HG02759 (cell line): ENCODE data around the gene USP21.
A peak's percentile ranks its signal among the peaks of the same experiment; 100 is the strongest.

Experiments used
- ATAC-seq: cut with Tn5 transposase; IDR thresholded peaks from one replicate; pipeline ENCODE4 v1.9.1; 2021; ENCODE audit warnings: mild to moderate bottlenecking, moderate library complexity; ENCODE audit not compliant: unreplicated experiment

Gene USP21

GRCh38 chr1:161133220-161133740 is 26.0 kb upstream of the USP21 start:
- peak; percentile 3 for ATAC-seq

DNA sequence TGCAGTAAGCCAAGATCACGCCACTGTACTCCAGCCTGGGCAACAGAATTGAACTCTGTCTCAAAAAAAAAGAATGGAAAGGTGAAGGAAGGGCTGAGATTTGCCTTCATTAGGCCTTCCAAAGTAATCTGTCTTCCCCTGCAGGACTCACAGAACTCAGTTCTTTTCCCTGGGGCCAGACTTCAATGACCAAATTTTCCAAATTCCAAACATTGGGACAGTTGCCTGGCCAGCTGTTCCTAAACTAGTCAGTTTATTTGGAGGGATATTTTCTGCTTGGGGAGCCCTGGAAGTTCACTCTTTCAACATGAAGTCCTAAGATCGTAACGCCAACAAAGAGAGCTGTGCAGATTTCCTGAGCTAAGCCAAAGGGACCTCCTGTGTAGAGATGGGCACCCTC is 21.4 kb upstream of the USP21 start:
- no peak for ATAC-seq

GRCh38 chr1:161138431-161138830 is 20.9 kb upstream of the USP21 start:
- no peak for ATAC-seq

GRCh38 chr1:161139766-161140165 is 19.5 kb upstream of the USP21 start:
- no peak for ATAC-seq

- no peak for ATAC-seq
Observed at GRCh38 chr1:161140755-161141400, 18.4 kb upstream of the USP21 start.

- no peak for ATAC-seq
Observed at GRCh38 chr1:161145832-161146231, 13.5 kb upstream of the USP21 start.

- peak; percentile 10 for ATAC-seq
Observed at GRCh38 chr1:161153176-161153575, 6.1 kb upstream of the USP21 start.

- ATAC-seq, result peak; percentile 94
Observed at GRCh38 chr1:161153682-161154337, 5.5 kb upstream of the USP21 start, which contains the start of gene UFC1. Gene UFC1, plus strand, starts transcription at chr1:161153978. Its CDS starts 20 bp downstream, at chr1:161153998.

- ATAC-seq, result no peak
Observed at GRCh38 chr1:161157867-161158266, 1.4 kb upstream of the USP21 start.

- ATAC-seq, result no peak
Observed at GRCh38 chr1:161158316-161159010, 837 bp upstream of the USP21 start.

DNA sequence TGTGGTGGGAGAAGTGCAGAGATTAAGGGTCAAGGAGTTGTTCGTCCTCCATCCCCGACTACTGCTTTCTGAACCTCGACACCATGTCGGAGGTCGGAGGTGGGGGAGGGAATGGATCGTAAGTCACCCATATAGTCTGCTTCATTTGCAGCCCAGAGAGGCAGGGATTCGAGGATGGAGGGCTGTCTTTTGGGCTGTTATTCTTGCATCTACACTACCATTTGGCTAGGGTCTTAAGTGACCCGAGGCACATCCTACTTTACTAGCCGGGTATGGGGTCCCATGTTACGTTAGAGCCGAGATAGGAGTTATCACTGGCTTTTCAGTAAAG is 578 bp downstream of the USP21 start:
- no peak for ATAC-seq

- ATAC-seq, result no peak
Observed at GRCh38 chr1:161160671-161161145, 1.4 kb downstream of the USP21 start.

DNA sequence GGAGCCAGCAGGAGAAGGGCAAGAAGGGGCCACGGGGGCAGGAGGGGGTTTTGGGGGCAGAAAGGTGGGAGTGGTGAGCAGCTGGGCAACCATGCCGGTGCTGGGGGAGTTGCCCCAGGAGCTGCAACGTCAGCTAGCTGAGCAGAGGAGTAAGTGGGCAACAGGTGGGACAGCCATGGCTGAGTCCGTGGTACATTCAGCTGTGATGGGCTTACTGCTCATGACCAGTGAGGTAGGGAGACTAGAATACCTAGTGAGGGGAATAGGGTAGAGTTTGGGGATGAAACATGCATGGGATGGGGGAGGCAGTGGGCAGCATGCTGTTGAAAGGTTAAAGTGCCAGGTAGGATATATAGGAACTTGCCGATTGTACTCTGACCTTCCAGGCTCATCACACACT is 2.4 kb downstream of the USP21 start:
- no peak for ATAC-seq

DNA sequence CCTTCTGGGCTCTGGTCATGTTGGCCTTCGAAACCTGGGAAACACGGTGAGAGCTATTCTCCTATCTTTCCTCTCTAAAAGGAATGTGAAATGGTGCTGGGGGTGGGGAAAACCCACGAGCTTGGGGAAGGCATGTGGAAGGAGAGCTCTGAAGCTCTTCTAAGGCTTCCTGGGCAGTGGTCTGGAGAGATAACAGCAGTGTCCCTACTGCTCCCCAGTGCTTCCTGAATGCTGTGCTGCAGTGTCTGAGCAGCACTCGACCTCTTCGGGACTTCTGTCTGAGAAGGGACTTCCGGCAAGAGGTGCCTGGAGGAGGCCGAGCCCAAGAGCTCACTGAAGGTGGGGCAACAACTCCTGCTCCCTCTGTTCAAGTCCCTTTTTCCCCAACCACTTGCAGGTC is 2.8 kb downstream of the USP21 start:
- no peak for ATAC-seq

GRCh38 chr1:161162806-161163205 is 3.5 kb downstream of the USP21 start:
- no peak for ATAC-seq

- no peak for ATAC-seq
Observed at GRCh38 chr1:161163793-161164192, 4.5 kb downstream of the USP21 start.

DNA sequence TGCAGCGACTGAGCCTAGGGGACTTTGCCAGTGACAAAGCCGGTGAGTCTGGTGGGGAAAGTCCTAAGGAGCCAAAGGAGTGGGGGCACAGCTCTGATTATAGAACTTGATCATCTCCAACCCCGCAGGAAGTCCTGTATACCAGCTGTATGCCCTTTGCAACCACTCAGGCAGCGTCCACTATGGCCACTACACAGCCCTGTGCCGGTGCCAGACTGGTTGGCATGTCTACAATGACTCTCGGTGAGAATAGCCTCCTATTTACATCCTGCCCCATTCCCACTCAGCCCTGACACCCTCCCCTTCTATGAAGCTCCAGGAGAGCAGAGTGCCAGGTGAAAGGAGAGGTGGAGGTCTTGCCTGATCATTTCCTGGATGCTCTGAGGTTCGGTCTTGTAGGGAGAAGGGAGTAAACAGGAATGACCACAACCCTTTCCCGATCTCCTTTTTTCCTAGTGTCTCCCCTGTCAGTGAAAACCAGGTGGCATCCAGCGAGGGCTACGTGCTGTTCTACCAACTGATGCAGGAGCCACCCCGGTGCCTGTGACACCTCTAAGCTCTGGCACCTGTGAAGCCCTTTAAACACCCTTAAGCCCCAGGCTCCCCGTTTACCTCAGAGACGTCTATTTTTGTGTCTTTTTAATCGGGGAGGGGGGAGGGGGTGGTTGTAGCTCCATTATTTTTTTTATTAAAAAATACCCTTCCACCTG is 5.8 kb downstream of the USP21 start:
- no peak for ATAC-seq

DNA sequence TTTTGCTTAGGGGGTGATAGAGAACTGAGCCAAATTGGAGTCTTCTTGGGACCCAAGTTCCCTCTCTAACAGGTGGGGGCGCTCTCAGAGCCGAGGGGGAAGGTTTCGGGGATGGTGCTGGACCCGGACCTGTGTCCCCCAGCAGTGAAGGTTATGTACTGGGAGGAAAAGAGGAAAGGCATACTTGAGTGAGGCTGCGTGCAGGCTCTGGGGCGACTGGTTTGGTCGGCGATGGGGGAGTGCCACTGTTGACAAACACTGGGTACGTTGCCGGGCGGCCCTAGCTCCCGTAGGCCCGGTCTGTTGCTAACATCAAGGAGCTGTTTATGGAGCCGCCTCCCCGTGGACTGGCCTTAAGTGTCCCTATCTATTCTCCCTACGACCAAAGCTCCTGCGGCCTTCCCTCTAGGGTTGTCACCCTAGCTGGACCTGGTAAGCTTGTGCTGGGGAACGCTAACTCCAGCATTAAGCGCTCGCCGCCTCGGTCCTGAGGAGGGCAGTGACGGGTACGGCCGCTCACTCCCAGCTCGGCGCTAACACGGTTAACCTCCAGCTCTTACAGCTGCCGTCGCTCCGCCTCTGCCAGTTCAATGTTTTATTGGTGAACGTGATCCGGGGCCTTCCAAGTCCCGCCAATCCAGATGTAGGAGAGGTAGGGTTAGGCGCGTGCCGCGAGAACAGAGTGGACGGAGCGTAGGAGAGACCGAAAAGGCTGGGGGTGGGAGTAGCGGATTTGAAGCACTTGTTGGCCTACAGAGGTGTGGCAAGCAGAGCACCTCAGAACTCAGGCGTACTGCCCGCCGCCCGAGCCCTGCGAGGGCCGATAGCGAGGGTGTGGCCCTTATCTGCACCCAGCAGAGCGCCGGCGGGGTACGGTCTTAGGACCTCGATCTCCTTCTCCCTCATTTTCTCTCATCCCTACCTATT is 6.7 kb downstream of the USP21 start, which contains the start of gene PPOX:
Gene PPOX (plus strand): TSS at position 685 of the 927 bp plus-strand sequence. CDS start 422 bp downstream, outside the sequence.
- ATAC-seq, result peak; percentile 95

GRCh38 chr1:161166669-161167548 is 7.6 kb downstream of the USP21 start:
- ATAC-seq, result peak; percentile 2
